ENCODE data around the gene TUB. TPM values are rescaled to one million over a fixed set of nuclear protein-coding genes. Genes with fewer than 3 reads are reported as not detected.
A peak's percentile ranks its signal among the peaks of the same experiment; 100 is the strongest.

The TUB gene
- total RNA-seq: 1 to 10 TPM; 1.4 to 3.2 (median 2.1) TPM
- under 1 TPM; 0.17 to 0.42 (median 0.21) TPM for polyA plus RNA-seq
- long read RNA-seq, donor 1: 0 reads
- long read RNA-seq, donor 2: 0 reads

- peaks cover 4 to 17% (median 12%) of the 10 kb centered on the region in 6 donors for H3K4me1 ChIP-seq
- H3K36me3 ChIP-seq: no peaks in the 10 kb centered on the region
- TF ChIP-seq POLR2AphosphoS5 (IDR thresholded peaks at IDR 0.05): no peak
- TF ChIP-seq CTCF (IDR thresholded peaks at IDR 0.05 in 8 of 11, conservative IDR thresholded peaks at IDR 0.05 in 3 of 11): no peak
- no peak for TF ChIP-seq POLR2A (IDR thresholded peaks at IDR 0.05)
- no peaks in the 10 kb centered on the region for H3K9me3 ChIP-seq
- peak within 1 kb of the TSS; percentile 25 to 73 (median 44) for H3K4me3 ChIP-seq
- DNase-seq: peak; percentile 61
- 1 to 8% (median 3%) methylated on average over 12 to 104 of the region's 104 CpGs for WGBS, 5 donors
- H3K27me3 ChIP-seq (replicated peaks in 1 of 7): peaks cover 0 to 66% (median 14%) of the 10 kb centered on the region in 7 donors
- H3K27ac ChIP-seq: no peak within 1 kb of the TSS
- intact Hi-C loops (cut with DNase I; ENCODE audit: low total_unique reads): no loop called here
Measured at GRCh38 chr11:8080674-8081590, at the start of gene TUB. Gene TUB, plus strand, starts transcription at chr11:8081211. Its CDS starts 300 bp downstream, at chr11:8081511.

DNA sequence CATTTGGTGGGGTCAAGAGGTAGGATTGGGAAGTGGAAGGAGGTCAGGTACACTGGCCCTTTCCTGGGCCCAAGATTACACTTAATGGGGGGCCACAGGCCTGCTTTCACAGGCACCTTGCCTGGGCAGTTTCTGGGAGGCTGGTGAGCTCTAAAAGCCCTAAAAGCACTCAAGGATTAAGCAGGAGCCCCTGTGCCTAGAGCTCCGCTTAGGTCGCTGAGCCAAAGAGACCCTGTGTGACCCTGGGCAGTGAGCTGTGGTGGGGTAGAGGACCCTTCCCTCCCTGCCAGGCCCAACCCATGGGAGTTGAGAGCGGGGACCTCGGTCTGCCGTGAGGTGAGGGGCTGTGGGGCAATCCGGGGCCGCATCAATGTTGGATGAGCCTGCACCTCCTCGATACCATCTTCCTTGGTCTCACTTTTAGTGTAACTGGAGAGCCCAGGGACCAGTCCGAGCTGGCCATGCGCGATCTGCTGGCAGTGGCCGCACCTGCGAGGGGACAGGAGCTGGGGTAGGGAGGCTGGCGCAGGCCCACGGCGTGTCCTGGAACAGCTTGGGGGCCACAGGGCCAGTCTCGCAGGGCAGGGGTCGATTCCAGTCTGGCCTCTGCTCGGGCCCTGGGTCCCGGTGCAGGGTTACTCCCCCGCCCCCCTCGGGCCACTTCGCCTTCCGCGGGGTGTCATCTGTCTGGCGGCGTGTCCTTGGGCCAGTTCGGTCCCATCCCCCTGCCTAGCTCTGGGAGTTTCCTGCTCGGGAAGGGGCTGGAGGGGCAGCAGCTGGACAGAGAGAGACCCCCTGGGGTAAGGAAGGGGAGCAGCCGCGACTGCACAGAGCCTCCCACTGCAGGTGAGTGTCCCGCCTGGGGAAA, 49.5 kb upstream of the TUB start:
- peak; percentile 29 for DNase-seq
- Histone ChIP-seq H3K27me3 (replicated peaks in 1 of 7) (peaks cover 0 to 45% (median 15%) of the 10 kb centered on the region in 7 donors), H3K36me3 (no peaks in the 10 kb centered on the region), H3K4me3 (no peak overlapping the region), H3K9me3 (no peaks in the 10 kb centered on the region), H3K27ac (no peak overlapping the region), H3K4me1 (peaks cover 4 to 9% (median 8%) of the 10 kb centered on the region in 6 donors)
- TF ChIP-seq POLR2A (IDR thresholded peaks at IDR 0.05): no peak
- TF ChIP-seq POLR2AphosphoS5 (IDR thresholded peaks at IDR 0.05): no peak
- TF ChIP-seq CTCF (IDR thresholded peaks at IDR 0.05 in 8 of 11, conservative IDR thresholded peaks at IDR 0.05 in 3 of 11): no peak
- intact Hi-C loops (cut with DNase I; ENCODE audit: low total_unique reads): loop anchor here (10.0 kb wide), 1 partner anchor 63 kb away; no protein-coding TSS in a partner anchor
- WGBS, 5 donors: 71 to 85% (median 79%) methylated on average over 19 to 32 of the region's 32 CpGs

- no peaks in the 10 kb centered on the region for H3K9me3 ChIP-seq
- no peak overlapping the region for H3K27ac ChIP-seq
- H3K4me3 ChIP-seq: no peak overlapping the region
- peaks cover 4 to 9% (median 8%) of the 10 kb centered on the region in 6 donors for H3K4me1 ChIP-seq
- H3K36me3 ChIP-seq: no peaks in the 10 kb centered on the region
- 79 to 93% (median 89%) methylated on average over 10 of the region's 10 CpGs for WGBS, 5 donors
- DNase-seq: peak; percentile 58
- intact Hi-C loops (cut with DNase I; ENCODE audit: low total_unique reads): loop anchor here (10.0 kb wide), 1 partner anchor 63 kb away; no protein-coding TSS in a partner anchor
- TF ChIP-seq POLR2A (IDR thresholded peaks at IDR 0.05): no peak
- TF ChIP-seq POLR2AphosphoS5 (IDR thresholded peaks at IDR 0.05): no peak
- TF ChIP-seq CTCF (IDR thresholded peaks at IDR 0.05 in 8 of 11, conservative IDR thresholded peaks at IDR 0.05 in 3 of 11): no peak
- peaks cover 0 to 45% (median 15%) of the 10 kb centered on the region in 7 donors for H3K27me3 ChIP-seq (replicated peaks in 1 of 7)
Measured at GRCh38 chr11:8032122-8032521, 48.9 kb upstream of the TUB start.

Data from spleen (tissue), 13 donors.